ENCODE results near the gene ENDOU.

The ENDOU gene

DNA sequence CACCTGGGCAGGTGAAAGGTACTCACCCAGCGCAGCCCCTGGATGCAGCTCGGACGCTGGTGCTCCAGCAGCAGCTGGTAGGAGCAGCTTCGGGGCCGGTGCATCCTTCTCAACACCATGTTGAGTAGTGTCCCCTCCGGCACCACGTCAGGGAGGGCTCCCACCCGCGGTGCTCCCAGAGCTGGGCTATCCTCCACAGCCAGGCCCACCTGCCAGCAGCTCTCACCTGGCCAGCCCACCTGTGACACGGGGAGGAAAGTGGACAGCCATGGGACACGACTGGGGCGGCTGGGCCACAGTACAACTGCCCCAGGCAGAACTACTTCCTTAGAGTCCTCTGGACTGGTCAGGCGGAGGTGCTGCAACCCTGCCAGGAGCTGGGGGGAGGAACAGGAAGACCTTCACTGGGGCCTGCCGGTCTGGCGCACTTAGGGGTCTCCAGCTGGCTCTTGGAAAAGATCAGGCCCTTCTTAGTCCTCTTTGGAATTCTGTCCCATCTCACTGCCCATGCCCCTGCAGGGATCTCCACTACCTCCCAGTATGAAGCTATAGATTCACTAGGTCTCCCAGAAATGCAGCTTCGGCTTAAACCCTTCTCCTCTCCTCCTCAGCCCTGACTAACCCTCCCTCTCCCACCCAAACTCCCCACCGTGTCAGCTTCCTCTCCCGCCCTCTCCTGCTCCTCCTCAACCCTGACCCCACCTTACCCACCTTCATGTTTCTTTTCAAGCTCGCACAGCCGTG lies 32.7 kb upstream of the ENDOU start:
- peak in 24 of 56 donors; percentile 24 to 67 (median 54) for DNase-seq

DNA sequence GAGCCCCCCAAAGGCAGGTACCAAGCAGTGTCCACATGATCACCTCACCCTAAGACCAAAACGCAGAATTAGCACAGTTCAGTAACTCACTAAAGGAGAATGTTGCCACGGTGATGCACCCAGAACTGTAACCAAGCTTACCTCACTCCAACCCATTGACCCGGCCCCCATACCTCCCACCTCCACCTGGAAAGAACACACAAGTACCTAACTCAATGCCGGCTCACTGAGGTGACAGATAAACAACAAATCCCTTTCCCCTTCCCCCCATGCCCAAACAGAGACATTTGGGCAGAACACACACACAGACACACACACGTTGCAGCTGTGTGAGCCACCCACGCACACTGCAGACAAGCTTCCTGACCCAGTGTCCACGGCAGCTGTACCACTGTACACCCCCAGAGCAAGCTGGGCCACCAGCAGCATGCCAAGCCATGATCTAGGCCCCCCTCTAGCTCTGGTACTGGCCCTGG lies 32.1 kb upstream of the ENDOU start:
- DNase-seq = peak in 8 of 56 donors; percentile 30 to 62 (median 48)

DNA sequence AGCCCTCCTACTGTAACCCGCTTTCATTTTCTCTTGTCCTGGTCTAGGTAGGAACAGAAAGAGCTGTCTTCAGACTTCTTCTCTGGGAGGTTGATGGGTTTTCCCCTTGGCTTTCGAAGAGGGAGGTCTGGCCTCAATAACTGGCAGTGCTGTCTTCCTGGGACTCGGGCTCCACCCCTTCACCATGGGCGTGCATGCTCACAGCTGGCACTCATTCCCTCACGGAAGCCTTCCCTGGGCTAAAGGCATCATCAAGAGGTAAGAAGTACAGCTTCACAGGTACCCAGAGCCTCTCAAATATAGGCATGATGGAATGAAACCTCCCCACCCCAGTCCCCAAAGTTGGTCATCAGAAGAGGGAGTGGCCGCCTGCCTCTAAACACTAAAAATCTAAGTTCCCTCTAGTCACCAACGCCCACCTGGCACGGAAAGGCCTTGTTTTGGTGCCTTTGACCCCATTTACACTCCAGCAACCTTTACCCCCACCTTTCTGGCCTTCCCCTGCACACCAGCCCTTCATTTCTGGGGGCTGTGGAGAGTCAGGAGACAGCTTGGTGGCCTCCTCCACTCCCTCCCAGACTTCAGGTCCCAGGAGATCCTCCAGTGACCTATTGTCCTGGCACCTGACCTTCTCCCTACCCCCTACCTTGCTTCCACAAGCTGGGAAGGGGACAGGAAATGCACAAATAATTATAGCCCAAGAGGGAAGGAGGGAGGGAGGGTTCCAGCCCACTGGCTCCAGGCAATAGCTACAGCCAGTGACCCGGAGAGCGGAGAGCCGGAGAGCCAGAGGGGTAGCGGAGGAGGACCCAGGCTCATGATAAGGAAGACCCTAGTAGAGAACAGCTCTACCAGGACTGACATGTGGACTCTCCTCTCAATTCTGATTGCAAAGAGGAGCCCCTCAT lies 30.6 kb upstream of the ENDOU start:
- peak in 7 of 56 donors; percentile 15 to 49 (median 33) for DNase-seq

DNA sequence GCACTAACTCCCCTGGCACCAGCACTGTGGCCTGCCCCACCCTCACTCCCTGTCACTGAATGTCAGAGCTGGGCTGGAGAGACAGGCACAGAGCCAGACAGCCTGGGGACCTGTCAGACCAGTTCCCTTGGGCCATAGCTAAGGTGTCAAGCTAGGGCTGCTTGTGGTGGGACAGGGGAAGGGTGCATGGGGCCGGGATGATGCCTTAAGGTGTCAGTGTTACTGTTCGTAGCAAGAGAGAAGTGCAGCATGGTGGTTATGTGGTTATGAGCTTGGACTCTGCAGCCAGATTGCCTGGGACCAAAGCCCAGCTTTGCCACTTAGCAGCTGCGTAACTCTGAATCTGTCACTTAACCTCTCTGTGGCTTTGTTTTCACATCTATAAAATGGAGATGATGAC lies 29.6 kb upstream of the ENDOU start:
- peak in 5 of 56 donors; percentile 17 to 44 (median 42) for DNase-seq

DNA sequence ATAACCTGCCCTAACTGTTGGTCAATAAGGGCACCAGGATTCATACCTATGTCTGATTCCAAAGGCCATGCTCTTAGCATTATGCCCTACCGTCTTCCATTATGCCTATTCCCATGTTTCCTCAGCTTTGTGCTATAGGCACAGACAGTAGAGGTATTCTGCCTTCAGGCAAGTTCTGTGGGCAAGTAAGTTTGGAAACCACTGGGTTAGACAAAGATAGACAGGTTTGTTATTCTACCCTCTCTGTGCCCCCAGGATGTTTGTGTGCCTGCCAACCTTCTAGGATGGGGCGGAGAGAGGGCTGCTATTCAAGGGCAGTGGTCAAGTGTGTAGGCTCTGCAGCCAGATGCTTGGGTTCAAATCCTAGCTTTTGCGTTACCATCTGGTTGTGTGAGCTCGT lies 28.8 kb upstream of the ENDOU start:
- DNase-seq = no peak

DNA sequence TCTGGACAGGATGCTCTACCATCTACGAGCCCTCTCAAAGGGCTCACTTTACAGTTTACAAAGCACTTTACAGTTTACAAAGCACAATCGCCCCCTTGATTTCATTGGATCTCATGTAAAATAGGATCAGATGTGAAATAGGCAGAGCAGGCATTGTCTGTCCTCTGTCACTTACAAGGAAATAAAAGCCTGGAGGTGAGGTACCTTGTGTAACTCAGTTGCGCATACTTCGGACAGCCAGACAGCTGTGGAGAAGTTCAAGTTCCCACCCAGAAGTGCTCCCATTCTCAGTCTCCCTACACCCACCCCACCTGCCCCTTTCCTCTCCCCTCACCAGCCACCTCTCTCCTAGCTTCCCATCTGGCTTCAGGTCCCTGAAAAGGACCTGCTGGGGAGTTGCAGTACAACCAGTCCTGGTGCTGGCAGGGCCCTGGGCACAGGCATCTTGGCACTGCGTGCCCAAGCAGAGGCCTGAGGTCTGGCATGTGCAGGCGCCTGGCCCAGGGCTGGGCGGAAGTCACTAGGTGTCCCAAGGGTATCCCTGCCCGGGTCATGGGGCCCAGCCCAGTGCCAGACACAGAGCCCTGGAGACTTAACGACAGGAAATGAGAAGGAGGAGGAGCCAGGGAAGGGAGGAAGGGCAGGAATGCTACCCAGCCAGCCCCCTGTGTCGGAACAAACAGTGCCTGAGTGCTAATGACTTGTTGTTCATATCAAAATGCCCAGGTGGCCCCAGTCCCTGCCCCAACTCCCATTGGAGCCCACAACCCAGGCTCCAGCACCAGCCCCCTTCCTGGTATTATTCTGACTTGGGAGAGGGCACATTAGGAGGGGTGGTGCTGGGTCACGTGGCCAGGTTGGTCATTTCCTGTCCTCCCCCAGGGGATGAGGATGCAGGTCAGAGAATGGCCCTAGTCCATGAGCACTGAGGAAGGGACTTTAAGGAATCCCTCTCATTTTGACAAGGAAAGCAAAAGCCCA lies 28.0 kb upstream of the ENDOU start:
- peak in 25 of 56 donors; percentile 20 to 67 (median 43) for DNase-seq

DNA sequence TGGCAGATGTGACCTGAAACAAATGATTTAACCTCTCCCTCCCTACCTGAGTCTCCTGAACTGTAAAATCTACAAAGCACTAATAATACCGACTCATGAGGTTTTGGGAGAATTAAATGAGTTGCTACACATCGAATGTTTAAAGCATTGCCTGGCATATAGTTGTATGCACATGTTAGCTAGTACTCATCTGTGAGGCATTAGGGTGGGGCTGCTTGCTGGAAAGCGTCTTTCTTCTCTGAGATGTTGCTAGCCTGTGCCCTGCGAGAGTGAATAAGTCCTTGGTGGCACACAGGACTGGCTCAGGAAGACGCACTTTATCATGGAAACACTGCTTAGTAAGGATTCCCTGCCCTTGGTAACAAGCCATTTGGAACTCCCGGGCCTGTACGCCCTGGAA lies 27.3 kb upstream of the ENDOU start:
- no peak for DNase-seq

DNA sequence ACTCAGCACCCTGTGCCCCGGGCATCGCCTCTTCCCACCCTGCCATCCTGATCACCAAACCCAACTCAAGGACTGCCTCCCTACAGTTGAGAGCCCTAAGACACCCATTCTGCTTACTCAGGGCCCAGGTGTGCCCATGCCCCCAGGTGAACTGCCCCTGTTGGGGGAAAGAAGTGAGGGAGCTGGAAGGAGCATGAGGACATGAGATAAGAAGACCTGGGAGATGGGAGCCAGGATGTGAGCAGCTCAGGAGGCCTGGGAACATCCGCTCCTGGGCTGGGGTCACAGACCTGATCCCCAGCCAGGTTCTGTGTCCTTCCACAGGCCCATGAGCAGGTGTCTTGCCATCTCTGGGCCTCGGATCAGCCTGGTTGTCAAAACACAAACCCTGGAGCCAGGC lies 26.8 kb upstream of the ENDOU start:
- DNase-seq = no peak

DNA sequence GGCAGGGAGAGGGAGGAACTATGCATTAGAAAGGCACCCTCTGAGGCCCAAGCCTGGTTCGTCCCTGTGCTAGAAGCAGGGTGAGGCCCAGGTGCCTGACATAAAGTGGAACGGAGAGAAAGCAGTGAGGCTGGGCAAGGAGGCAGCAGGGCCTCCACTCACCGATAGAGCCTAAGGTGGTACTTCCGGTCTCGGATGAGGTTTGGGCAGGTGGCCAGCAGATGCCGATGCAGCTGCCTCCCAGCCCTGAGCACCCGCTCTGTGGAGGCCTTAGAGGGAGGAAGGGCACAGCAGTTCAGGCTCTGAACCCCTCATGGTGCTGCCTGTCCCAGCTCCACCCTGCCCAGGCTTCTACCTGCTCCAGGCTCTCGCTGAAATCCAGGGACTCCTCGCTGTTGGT lies 26.3 kb upstream of the ENDOU start:
- no peak for DNase-seq

DNA sequence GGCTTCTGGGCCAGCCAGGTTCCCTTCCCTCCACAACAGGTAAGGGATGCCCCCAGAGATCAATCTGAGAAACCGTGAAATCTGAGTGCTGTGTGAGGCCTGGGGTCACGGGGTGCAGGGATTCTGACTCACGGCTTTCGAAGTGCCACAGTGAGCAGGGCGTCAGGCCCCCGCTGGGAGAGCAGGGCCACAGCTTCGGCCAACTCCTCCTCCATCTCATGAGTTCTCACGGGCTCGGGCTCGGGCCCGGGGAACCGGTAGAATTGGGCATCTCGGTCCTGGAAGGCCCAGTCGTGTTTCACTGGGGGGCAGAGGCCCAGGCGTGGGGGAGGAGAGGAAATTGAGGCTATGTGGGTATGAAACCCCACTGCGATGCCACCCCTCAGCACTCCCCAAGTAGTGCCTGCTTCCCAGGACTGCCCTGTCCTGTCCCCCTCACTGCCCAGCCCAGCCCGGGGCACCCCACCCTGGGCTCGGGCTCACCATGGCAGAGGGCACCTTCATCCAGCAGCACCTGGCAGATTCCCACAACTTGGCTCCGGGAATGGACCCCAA lies 25.7 kb upstream of the ENDOU start:
- no peak for DNase-seq

DNA sequence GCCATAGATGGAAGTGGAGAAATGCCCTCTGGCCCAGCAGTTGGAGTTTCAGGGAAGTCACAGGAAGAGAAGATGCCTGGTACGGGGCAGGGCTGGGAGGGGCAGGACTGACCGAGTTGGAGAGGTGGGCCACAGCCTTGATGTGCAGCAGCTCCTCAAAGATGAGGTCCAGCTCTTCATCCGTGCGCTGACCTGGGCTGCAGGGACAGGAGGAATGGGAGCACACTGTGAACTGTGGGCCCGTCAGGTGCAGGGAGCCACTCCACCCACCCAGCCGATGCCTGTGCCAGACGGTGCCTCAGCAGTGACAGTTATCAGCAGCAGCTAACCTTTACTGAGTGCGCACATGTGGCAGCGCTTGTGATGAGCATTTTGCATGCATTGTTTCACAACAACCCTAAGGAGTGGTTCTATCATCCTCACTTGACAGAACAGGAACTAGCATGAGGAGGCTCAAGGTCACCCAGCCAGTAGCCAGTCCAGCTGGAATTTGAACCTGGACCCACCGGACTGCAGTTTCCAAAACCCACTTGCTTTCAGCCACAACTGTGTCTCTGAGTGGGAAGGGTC lies 25.0 kb upstream of the ENDOU start:
- DNase-seq = no peak

DNA sequence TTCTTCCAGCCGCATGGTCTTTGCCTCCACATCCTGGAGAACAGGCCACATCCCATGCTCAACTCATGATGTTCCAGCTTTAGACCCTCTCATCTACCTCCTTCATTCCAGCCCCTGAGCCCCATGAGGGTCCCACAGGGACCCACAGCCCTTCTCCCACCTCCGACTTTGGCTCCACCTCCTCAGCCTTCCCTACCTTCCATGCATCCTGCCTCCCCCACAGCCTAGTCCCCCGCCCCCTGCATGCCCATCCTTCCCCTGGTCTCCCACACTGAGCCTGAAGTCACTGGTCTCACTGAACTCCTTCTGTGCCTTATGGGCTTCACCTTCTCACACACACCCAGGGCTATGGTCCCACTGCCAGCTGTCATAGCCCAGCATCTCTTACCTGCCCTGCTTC lies 23.6 kb upstream of the ENDOU start:
- no peak for DNase-seq

DNA sequence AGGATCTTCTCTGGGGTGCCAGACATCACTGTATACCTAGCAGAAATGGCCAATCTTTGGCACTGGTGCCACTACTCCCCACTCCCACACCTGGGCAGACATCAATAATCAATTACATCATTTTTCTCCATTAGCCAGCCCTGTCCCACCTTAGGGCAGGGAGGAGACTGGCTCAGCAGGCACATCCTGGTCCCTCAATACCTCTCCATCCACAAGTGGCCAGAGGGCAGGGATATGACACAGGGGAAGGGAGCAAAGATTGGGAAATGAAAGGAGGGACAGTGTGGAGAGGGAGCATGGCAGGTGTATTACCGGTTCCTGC lies 23.2 kb upstream of the ENDOU start:
- no peak for DNase-seq

DNA sequence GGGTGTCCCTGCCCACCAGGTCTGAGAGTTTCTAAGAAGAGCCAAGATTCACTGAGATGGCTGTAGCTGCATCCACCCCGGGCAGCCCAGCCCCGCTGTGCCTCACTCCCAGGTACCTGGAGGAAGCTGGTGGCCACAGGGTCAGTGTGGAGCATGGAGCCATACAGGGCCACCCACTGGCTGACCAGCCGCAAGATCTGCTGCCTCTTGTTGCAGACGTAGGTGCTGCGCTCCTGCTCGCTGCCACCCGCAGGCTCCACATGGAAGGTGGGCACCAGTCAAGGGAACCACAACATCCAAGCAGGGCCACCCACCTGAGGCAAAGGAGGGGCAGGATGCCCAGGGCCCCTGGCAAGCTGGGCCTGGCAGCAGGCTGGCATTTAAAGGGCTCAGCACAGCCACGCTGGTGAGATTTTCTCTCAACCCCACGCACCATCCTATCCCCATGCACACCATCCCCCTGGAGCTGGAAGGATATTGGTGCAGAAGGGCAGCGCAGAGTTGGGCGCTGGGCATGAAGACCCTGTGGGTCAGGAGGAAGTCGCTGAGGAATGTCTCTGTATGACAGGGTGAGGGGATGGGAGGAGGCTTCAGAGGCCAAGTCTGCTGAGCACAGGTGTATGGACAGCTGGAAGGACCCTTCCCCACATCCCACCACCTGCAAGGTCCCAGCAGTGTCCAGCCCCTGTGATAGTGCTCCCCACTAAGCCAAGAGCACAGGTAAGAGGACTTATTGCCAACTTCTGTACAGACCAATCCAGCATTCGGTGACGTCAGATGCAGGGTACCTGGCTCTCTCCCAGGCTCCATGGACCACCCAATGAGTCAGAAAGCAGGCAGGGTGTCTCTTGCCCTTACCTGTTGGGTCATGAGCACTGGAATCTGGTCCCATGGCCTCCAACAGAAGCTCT lies 22.6 kb upstream of the ENDOU start:
- DNase-seq = no peak

DNA sequence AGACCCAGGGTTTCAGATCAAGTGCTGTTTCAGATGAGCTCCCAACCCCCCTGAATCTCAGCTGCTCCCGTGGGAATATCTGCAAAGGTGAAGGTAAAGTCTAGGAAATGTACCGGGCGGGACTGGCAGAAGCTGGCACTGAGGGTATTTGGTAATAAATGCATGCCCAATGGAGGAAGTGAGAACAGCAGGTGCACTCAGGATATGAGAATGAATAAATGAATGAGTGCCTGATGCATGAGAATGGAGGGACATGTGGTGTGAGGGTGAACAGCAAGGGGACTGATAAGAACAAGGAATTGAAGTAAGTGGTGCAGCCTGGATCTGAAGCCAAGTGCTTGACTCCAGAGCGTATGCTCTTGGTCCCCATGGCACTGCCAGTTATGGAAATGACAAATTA lies 21.8 kb upstream of the ENDOU start:
- no peak for DNase-seq

DNA sequence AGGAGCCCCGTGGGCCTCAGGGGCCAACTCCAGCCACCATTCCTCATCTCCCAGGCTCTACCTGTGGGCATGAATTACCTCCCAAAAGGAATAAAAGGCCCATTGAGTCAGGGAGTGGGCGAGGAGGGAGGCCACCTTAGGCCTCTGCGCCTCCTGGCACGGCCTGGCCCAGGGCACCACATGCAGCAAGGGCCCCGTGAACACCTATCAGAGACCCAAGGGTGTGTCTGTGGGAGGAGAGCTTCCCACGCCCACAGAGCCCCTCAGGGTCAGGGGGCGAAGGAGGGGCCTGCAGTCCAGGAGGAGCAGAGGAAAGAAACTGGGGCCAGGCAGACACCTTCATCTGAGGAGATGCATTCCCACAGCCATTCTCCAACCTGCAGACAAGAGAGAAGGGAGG lies 21.2 kb upstream of the ENDOU start:
- no peak for DNase-seq

DNA sequence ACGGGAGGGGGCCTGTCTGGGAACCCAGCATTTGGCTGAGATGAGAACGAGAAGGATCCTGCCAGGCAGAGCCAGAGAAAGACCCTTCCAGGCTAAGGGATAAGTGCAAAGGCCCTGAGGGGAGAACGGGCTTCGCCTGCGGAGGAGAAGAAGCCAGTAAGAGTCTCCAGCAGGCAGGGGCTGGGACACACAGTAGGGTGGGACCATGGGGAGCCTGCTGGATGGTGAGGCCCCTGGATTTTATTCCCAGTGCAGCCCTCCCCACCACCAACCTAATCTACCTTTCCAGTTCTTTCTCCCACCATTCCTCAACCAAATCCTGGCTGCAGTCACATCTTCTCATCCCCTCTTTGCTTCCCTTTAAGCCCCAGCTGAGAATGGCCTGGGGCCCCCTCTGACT lies 20.8 kb upstream of the ENDOU start:
- no peak for DNase-seq

DNA sequence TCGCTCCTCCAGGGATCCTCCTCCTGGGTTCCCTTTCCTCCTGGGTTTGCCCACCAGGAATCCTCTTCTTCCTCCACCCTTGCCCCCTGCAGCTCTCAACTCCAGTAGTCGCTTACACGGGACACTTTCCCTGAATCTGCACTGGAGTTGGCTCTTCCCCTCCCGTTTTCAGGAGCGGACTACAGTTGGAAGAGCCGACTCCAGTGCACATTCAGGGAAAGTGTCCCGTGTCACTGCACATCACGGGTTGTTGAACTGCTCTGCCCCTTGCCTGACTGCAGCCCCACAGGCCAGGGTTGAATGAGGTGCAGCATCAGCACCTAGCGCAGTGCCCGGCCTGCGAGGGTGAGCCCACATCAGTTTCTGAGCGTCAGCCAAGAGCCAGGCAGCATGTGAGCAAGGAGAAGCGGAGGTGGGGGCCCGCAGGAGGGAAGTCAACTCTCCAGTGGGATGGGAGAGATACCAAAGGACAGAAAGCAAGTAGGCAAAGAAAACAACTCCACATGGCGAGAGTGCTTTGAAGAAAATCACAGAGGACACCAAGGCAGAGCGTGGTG lies 20.3 kb upstream of the ENDOU start:
- no peak for DNase-seq

DNA sequence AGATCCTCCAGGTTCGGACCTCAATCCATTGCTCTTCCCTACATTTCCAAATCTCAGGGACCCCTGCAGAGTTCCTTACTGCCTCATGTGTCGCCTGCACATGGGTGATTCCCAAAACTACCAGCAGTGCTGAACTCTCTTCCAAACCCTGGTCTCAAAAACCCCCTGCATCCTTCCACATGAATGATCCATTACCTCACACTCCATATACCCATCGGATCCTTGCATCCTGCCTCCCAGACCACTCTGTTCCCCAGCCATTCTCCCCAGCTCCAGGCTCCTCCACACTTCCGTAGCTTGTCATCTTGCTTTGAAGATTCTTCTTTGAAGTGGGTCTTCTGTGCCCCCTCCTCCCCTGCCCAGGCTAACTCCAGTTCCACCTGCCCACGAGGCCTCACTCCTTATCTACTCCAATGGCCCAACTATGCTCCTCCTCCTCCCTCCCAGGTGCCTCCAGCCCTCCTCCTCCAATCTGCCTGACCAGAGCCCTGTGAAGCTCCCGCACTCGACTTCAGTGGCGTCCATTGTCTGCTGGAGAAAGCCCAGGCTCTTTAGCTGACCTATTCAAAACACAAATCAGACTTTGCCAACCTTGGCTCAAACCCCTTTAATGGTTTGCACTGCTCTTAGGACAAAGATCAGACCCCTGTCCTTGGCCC lies 19.6 kb upstream of the ENDOU start:
- no peak for DNase-seq
